ENCODE results near the gene SNCB. TPM values are rescaled to one million over a fixed set of nuclear protein-coding genes. Genes with fewer than 3 reads are reported as not detected.
A peak's percentile ranks its signal among the peaks of the same experiment; 100 is the strongest.

SNCB gene
- total RNA-seq, 2 experiments from 2014 or later: not detected

DNA sequence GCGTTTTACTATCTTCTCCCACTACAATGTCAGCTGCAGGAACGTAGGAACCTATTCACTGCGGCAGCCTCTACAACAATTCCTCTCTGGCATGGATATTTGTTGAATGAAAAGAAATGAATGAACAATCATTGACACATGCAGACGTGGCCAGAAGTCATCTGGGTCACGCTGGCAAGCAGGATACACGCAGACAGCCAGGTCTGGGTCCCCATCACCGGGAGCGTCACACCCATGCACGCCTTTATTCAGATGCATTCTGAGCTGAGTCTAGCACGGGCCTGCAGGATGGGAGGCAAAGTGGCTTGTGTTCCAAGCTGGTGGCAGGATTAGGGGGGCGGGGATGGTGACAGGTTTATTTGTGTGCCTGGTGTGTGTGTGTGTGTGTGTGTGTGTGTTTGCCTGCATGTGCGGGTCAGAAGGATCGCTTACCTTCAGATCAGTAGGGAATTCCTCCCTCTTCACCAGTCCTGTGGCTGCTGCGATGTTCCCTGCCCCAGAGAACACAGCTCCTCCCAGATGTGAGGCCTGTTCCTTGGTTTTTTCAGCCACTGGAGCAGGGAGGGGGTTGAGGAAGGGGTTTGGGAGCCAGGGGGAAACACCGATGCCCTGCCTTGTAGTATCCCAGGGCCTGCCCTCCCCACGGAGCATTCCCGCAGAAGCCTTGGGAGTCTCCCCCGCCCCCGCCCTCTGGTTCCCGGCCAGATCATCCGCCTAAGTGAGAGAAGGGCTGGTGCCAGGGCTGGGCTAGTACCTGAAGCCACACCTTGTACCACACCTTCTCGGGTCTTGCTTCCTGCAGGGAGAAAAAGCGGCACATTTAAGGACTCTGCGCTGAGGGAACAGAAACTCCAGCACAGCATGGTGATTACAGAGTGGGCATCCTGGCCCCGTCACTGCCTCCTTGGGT, 4.1 kb downstream of the SNCB start:
- Mint-ChIP-seq H3K4me1 (ENCODE audit: low read depth) (peaks cover 12% of the 10 kb centered on the region), H3K27ac (no peak overlapping the region), H3K36me3 (ENCODE audit: low read depth) (no peaks in the 10 kb centered on the region), H3K4me3 (no peak overlapping the region), H3K9me3 (no peaks in the 10 kb centered on the region), H3K27me3 (ENCODE audit: low read depth) (peaks cover 45% of the 10 kb centered on the region)
- intact Hi-C loops (cut with micrococcal nuclease): no loop called here
- DNase-seq: no peak
- CTCF ChIA-PET: interaction anchor here (0.6 to 1.6 kb wide), 2 partner anchors 34 to 117 kb away, joined by 3 to 5 read pairs; no protein-coding TSS in a partner anchor

DNA sequence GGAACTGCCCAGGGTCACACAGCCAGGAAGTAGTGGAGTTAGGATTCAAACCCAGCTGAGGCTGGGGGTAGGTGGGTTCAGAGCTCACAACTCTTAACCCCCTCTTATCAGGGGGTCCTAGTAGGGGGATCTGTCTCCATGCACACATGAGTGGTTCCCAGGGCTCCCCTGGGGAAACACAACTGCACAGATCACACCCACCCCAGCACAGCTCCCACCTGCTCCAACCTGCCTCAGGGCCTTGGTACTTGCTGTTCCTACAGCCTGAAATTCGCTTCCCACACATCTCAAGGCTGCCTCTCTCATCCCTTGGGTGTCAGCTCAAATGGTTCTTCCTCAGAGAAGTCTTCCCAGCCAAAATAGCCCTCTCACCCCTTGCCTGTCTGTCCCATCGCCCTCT, 4.8 kb downstream of the SNCB start:
- Mint-ChIP-seq H3K27me3 (ENCODE audit: low read depth) (peaks cover 40% of the 10 kb centered on the region), H3K4me3 (no peak overlapping the region), H3K36me3 (ENCODE audit: low read depth) (no peaks in the 10 kb centered on the region), H3K4me1 (ENCODE audit: low read depth) (peaks cover 8% of the 10 kb centered on the region), H3K27ac (no peak overlapping the region), H3K9me3 (no peaks in the 10 kb centered on the region)
- intact Hi-C loops (cut with micrococcal nuclease): no loop called here
- CTCF ChIA-PET: interaction anchor here (0.6 to 1.6 kb wide), 2 partner anchors 35 to 116 kb away, joined by 3 to 5 read pairs; no protein-coding TSS in a partner anchor
- no peak for DNase-seq

DNA sequence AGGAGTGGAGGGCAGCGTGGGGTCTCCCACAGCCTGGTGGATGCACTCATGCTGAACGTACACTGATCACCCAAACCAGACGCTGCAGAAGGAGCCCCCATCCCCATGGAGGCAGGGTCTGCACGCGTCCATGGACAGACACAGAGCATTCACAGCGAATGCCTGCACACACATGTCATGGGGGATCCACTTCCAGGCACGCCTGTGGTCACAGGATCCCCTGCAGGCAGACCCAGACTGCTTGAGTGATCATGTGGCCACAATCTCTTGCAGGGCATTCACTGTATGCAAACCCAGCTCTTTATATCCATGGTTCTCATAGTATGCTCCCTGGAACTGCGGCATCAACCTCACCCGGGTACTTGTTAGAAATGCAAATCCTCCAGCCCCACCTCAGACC, 5.4 kb downstream of the SNCB start:
- Mint-ChIP-seq H3K4me3 (no peak overlapping the region), H3K27me3 (ENCODE audit: low read depth) (peaks cover 45% of the 10 kb centered on the region), H3K4me1 (ENCODE audit: low read depth) (peaks cover 13% of the 10 kb centered on the region), H3K36me3 (ENCODE audit: low read depth) (no peaks in the 10 kb centered on the region), H3K27ac (no peak overlapping the region), H3K9me3 (no peaks in the 10 kb centered on the region)
- intact Hi-C loops (cut with micrococcal nuclease): no loop called here
- CTCF ChIA-PET: interaction anchor here (1.6 kb wide), 1 partner anchor 36 kb away, joined by 5 read pairs; no protein-coding TSS in a partner anchor
- no peak for DNase-seq

DNA sequence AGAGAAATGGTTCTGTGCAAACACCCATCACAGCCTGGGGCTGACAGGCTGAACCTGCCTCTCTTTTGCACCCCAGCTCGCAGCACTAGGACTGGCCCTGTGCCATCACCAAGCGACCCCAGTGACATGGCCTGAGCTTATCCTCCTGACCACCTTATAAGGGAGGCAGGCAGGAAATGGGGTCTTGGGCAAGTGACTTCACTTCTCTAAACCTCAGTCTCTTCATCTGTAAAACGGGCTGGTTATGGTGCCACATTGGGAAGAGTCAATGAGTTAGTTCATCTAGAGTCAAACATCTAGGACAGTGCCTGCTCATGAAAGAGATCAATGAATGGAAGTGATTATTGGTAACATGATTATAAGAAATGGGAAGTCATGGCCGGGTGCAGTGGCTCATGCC, 6.2 kb downstream of the SNCB start:
- Mint-ChIP-seq H3K36me3 (ENCODE audit: low read depth) (no peaks in the 10 kb centered on the region), H3K27me3 (ENCODE audit: low read depth) (peaks cover 45% of the 10 kb centered on the region), H3K9me3 (no peaks in the 10 kb centered on the region), H3K4me3 (no peak overlapping the region), H3K4me1 (ENCODE audit: low read depth) (peaks cover 15% of the 10 kb centered on the region), H3K27ac (no peak overlapping the region)
- DNase-seq: no peak
- intact Hi-C loops (cut with micrococcal nuclease): no loop called here
- CTCF ChIA-PET: no interaction called here

DNA sequence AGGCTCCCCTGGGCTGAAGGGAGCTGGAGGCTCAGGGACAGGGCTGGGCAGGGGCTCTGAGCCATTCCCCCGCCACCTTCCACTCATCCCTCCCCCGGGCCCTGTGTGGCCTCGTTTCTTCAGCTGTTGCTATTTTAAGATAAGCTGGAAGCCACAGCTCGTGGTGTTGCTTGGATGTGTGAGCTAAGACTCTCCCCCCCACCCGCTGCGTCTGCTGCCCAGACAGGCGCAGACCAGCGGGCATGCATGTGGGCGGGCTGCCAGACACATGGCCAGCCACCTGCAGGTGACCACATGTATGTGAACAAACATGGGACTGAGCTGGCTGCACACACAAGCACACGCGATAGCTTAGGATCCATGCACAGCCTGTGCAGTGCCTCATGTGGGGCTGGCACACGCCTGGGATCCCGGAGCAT, 8.7 kb downstream of the SNCB start:
- Mint-ChIP-seq H3K27me3 (ENCODE audit: low read depth) (peaks cover 46% of the 10 kb centered on the region), H3K9me3 (no peaks in the 10 kb centered on the region), H3K4me3 (no peak overlapping the region), H3K4me1 (ENCODE audit: low read depth) (peaks cover 18% of the 10 kb centered on the region), H3K36me3 (ENCODE audit: low read depth) (no peaks in the 10 kb centered on the region), H3K27ac (no peak overlapping the region)
- no peak for DNase-seq
- CTCF ChIA-PET: interaction anchor here (1.0 to 1.2 kb wide), 3 partner anchors 37 to 48 kb away, joined by 4 to 6 read pairs (median 4); no protein-coding TSS in a partner anchor
- intact Hi-C loops (cut with micrococcal nuclease): no loop called here

DNA sequence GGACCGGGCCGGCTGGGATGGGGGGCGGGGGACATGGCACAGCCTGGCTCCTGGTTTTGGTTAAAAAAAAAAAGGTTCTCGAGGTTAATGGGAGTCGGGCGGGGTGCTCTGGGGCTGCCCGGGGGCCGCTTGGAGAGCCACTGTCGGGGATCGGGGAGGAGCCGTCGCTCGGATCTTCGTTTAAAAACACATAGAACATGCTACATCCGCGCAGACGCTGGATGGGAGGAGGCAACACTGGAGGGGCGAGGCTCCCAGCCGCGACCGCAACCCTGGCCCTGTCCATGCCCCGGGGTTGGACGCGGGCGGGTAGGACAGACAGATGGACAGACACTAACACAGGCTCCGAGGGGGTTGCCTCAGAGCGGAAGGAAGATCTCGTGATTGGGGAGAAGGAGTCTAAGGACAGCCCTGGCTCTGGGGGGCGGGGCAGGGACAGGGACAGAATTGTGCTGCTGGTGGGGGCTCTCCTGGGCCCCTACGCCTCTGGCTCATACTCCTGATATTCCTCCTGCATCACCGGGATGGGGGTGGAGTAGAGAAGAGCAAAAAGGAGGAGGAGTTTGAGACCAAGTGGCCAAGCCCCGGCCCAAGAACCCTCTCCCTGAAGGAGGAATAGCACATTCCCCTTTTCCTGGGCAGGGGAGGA, 9.9 kb downstream of the SNCB start:
- Mint-ChIP-seq H3K27ac (no peak overlapping the region), H3K27me3 (ENCODE audit: low read depth) (peaks cover 48% of the 10 kb centered on the region), H3K9me3 (no peaks in the 10 kb centered on the region), H3K36me3 (ENCODE audit: low read depth) (no peaks in the 10 kb centered on the region), H3K4me3 (peak overlapping the region; percentile 61), H3K4me1 (ENCODE audit: low read depth) (peaks cover 18% of the 10 kb centered on the region)
- no peak for DNase-seq
- CTCF ChIA-PET: interaction anchor here (0.7 kb wide), 1 partner anchor 180 kb away, joined by 3 read pairs; no protein-coding TSS in a partner anchor
- intact Hi-C loops (cut with micrococcal nuclease): no loop called here

DNA sequence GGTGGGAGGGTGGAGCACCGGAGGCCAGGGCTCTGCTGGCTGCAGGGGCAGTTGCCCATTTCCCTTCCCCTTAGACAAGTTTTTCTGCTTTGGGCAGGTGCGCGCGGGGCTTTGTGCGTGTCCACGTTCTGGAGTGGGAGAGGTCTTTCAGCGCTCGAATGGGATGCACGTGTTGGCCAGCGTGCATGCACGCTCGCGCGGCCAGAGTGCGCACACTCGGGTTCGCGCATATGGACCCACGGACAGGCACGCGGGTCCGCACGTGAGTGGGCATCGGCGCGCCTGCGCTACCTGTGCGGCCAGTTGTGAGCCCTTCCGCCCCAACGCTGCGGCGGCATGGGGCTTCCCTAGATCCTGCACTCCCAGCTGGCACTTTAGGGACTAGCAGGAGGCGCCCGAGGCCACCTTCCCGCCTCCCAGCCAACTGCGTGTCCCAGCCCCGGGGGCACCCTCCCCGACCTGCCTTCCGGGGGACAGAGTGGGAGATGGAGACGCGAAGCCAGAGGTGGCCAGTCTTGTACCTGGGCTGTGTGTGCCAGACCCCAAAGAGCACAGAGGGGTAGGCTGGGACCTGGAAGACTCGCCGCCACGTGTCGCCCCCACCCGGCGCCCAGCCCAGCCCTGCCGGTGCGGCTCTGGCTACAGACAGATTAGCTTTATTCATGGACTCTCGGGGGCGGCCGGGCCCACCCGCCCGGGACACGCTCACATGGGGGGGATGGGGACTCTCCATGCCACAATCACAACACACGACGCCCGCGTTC, 10.6 kb downstream of the SNCB start:
- Mint-ChIP-seq H3K27me3 (ENCODE audit: low read depth) (peaks cover 48% of the 10 kb centered on the region), H3K4me3 (peak overlapping the region; percentile 61), H3K9me3 (no peaks in the 10 kb centered on the region), H3K36me3 (ENCODE audit: low read depth) (no peaks in the 10 kb centered on the region), H3K4me1 (ENCODE audit: low read depth) (peaks cover 18% of the 10 kb centered on the region), H3K27ac (no peak overlapping the region)
- CTCF ChIA-PET: interaction anchor here (0.7 kb wide), 1 partner anchor 180 kb away, joined by 3 read pairs; no protein-coding TSS in a partner anchor
- intact Hi-C loops (cut with micrococcal nuclease): loop anchor here (1.0 to 2.0 kb wide), 3 partner anchors 28 to 205 kb away; partner anchors contain the start of gene TSPAN17
- DNase-seq: no peak

DNA sequence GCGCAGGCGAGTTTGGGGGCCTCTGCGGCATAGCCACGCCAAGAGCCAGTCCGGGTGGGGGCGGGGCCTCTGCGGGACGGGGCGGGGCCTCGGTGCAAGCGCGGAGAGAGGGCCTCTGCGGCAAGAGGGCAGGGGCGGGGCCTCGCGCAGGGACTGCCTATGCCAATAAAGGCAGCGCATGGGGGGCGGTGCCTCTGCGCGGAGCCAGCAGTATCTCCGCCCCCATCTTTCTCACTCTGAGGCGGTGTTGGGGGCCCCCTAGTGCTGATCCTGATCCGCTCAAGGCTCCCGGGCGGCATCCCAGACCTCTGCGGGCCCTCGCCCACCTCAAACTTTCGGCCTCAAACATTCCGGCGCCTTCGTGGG, 11.1 kb downstream of the SNCB start:
- Mint-ChIP-seq H3K4me1 (ENCODE audit: low read depth) (peaks cover 18% of the 10 kb centered on the region), H3K9me3 (no peaks in the 10 kb centered on the region), H3K27ac (no peak overlapping the region), H3K27me3 (ENCODE audit: low read depth) (peaks cover 48% of the 10 kb centered on the region), H3K4me3 (peak overlapping the region; percentile 48), H3K36me3 (ENCODE audit: low read depth) (no peaks in the 10 kb centered on the region)
- intact Hi-C loops (cut with micrococcal nuclease): loop anchor here (1.0 to 2.0 kb wide), 3 partner anchors 28 to 204 kb away; partner anchors contain the start of gene TSPAN17
- DNase-seq: peak; percentile 89
- CTCF ChIA-PET: no interaction called here

DNA sequence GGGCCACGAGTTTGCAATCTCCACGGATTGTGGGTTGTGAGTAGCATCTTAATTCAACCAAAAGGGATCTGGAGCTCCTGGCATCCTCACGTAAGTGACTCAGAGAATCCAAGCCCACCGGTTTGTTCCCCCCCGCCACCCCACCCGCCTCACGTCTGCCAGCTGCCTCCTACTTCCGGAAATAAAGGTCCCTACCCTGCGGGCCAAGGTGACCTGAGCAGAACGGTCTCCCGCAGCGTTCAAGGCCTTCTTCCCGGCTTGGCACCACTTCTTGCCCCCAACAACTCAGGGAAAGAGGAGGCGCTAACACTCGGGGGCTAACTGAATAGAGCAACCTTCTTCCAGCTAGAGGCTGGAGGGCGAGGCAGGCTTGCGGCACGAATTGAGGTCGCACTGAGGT, 11.6 kb downstream of the SNCB start:
- H3K9me3 Mint-ChIP-seq: no peaks in the 10 kb centered on the region
- H3K27ac Mint-ChIP-seq: no peak overlapping the region
- intact Hi-C loops (cut with micrococcal nuclease): loop anchor here (1.0 to 2.0 kb wide), 3 partner anchors 29 to 204 kb away; partner anchors contain the start of gene TSPAN17
- H3K4me3 Mint-ChIP-seq: peak overlapping the region; percentile 48
- DNase-seq: no peak
- no peaks in the 10 kb centered on the region for H3K36me3 Mint-ChIP-seq (ENCODE audit: low read depth)
- CTCF ChIA-PET: no interaction called here
- peaks cover 48% of the 10 kb centered on the region for H3K27me3 Mint-ChIP-seq (ENCODE audit: low read depth)
- peaks cover 18% of the 10 kb centered on the region for H3K4me1 Mint-ChIP-seq (ENCODE audit: low read depth)

DNA sequence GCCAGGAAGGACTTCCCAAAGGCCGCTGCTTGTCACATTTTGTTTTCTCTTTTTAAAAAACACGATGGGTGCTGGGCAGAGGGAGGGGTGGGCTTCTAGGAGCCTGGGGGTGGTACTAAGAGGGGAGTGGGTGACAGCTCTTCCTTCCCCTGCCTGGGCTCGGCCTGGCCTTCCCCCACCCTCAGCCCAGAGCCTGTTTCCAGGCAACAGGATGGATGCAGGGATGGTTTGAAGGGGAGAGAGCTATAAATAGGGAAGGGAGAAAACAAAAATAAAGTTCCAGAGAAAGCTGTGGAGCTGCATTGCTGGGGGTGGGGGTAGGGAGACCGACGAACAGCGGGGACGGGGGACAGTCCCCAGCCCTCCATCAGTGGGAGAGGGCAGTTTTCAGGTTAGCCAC, 13.8 kb downstream of the SNCB start:
- CTCF ChIA-PET: interaction anchor here (1.2 kb wide), 1 partner anchor 43 kb away, joined by 3 read pairs; no protein-coding TSS in a partner anchor
- H3K4me3 Mint-ChIP-seq: no peak overlapping the region
- no peaks in the 10 kb centered on the region for H3K9me3 Mint-ChIP-seq
- no peak for DNase-seq
- peaks cover 18% of the 10 kb centered on the region for H3K4me1 Mint-ChIP-seq (ENCODE audit: low read depth)
- peaks cover 56% of the 10 kb centered on the region for H3K27me3 Mint-ChIP-seq (ENCODE audit: low read depth)
- no peak overlapping the region for H3K27ac Mint-ChIP-seq
- no peaks in the 10 kb centered on the region for H3K36me3 Mint-ChIP-seq (ENCODE audit: low read depth)
- intact Hi-C loops (cut with micrococcal nuclease): no loop called here

DNA sequence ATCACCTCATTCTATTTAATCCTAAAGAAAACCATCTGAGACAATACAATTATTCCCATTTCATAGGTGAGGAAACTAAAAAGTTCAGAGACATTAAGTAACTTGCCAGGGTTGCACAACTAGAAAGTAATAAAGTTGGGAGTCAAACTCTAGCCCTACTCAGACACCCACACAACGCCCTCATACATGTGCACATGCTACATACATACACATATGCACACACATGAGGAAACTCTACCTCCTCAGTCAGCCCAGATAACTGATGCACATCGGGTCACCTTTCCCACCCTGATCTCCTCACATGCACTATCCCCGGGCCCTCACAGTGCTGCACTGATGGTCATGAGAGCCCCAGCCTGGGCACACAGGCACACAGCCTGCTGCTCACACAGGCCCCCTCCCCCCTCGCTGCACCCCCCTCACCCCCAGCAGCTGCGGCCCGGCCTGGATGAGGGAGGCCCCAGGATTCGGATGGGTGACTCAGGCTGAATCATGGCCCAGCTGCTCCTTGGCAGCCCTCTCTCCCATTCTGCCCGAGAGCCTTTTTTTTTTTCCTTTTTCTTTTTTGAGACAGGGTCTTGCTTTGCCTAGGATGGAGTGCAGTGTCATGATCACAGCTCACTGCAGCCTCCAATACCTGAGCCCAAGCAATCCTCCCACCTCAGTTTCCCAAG, 15.4 kb downstream of the SNCB start:
- no peak overlapping the region for H3K4me3 Mint-ChIP-seq
- peaks cover 11% of the 10 kb centered on the region for H3K4me1 Mint-ChIP-seq (ENCODE audit: low read depth)
- DNase-seq: no peak
- H3K27me3 Mint-ChIP-seq (ENCODE audit: low read depth): peaks cover 52% of the 10 kb centered on the region
- no peaks in the 10 kb centered on the region for H3K36me3 Mint-ChIP-seq (ENCODE audit: low read depth)
- CTCF ChIA-PET: interaction anchor here (0.6 kb wide), 1 partner anchor 16 kb away, joined by 3 read pairs; no protein-coding TSS in a partner anchor
- no peak overlapping the region for H3K27ac Mint-ChIP-seq
- intact Hi-C loops (cut with micrococcal nuclease): no loop called here
- H3K9me3 Mint-ChIP-seq: no peaks in the 10 kb centered on the region

Measured in activated naive CD4-positive, alpha-beta T cell treated with anti-CD3 and anti-CD28 coated beads for 36 hours (primary cell).